NCI-H1694 treated with DMSO at 0.1 percent for 48 hours (cell line): ENCODE measurements around the gene VTI1A.

Source experiments
- DNase-seq: peaks from one replicate; lab custom pipeline; 2025; lab: John Stamatoyannopoulos, UW

VTI1A gene

GRCh38 chr10:112679392-112679791, 232.4 kb downstream of the VTI1A start:
- DNase-seq = no peak

GRCh38 chr10:112680586-112680985, 233.6 kb downstream of the VTI1A start:
- DNase-seq = no peak

DNA sequence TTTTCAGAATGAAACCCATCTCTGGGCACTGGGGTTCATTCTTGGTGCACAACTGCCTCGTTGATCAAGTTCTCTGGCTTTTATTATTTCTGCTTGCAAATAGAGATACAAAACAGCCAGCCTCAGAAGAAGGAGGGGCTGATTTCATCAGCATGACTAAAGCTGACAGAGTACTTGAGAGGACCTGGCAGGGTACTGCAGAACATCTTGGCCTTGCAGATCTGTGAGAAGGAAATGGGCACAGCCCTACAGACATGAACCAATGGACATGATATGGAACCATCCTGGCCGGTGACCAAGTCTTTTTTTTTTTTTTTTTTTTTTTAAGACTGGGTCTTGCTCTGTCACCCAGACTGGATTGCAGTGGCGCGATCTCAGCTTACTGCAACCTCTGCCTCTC, 240.6 kb downstream of the VTI1A start:
- DNase-seq = no peak

- DNase-seq = no peak
These were observed 242.5 kb downstream of the VTI1A start for GRCh38 chr10:112689327-112690072.

DNA sequence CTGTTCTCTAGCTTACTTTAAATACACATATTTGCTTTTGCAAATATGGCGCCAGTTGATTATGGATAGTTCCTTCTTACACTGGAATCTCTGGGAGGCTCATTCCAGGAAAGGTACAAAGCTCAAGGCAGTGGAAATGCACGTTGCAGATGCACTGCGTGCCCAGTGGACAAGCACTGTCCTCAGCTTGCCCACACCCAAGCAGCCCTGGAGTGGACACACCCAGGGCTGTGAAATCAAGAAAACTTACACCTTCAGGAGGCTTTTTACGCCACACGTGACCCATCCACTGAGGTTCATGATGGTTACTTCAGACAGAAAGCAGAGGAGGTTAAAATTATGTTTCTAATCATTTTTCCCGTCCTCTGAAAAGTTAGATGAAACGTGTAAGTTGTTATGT, 248.5 kb downstream of the VTI1A start:
- no peak for DNase-seq

- DNase-seq = no peak
These were observed 249.6 kb downstream of the VTI1A start for GRCh38 chr10:112696592-112696991.

DNA sequence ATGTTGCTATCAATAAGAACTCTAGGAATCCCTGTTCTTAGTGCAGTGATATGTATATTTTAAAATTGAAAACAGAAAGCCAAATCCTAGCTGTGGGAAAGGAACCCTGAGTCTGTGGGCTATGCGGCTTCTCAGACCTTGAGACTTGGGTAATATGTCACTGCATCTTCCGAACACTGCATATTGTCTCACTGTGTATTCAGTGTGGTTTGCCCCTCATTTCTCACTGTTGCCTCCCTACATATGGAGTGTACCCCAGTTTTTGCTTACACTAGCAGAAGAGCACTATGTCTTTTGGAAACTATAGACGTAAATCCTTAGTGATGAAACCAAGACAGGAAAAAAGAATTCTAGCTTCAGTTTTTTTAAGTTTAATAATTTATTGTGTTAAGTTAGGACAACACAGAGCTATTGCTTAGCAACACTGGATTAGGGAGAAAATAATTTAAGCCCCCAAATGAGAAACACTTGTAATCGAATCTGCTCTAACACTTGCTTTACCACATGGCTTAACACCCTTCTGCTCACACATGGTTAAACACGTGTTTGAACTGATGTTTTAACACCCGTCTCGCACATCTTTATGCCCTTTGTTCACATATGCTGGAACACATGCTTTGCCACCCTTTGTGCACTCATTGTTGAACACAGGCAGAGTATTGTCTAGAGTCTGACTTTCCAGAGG, 251.3 kb downstream of the VTI1A start:
- DNase-seq = no peak

- no peak for DNase-seq
These were observed 251.8 kb downstream of the VTI1A start for GRCh38 chr10:112698818-112699164.

GRCh38 chr10:112700215-112700671, 253.2 kb downstream of the VTI1A start:
- DNase-seq = no peak

- no peak for DNase-seq
These were observed 254.3 kb downstream of the VTI1A start for GRCh38 chr10:112701211-112701877.

GRCh38 chr10:112701878-112702255, 254.9 kb downstream of the VTI1A start:
- no peak for DNase-seq

GRCh38 chr10:112706577-112706976, 259.6 kb downstream of the VTI1A start:
- DNase-seq = no peak

DNA sequence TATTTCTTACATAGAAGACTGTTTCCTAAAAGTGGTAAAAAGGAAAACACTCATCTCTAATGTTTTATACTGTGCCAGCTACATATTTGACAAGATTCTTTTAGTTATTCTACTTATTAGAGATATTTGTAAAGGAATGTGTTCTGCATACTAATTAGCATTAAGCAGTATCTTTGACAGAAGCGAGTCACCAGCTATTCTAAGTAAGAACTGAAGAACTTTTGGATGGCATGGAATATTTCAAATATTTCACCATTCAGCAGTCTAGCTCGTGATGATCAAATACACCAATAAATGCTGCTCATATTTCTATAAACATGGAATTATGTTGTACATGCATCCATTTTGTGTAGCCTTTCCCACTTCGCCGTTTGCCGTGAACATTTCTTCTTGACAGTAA, 261.4 kb downstream of the VTI1A start:
- DNase-seq = no peak

DNA sequence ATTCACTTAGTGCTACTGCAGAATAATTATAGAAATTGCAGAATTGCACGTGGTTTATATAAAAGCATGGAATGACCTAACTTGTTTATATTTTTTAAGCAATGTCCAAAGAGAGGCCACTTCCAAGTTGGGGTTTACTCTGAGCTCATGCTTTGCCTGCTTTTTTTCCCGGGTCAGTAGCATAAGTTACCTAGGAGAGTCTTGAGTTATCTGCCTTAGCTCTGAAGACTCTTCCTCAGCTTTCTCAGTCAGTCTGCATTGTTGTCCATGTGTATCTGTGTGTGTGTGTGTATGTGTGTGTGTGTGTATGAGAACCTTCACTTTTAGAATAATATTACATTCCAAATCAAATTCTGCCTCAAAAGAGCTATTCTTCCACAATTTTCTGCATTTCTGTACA, 263.5 kb downstream of the VTI1A start:
- no peak for DNase-seq

- DNase-seq = no peak
These were observed 264.4 kb downstream of the VTI1A start for GRCh38 chr10:112711366-112711765.

DNA sequence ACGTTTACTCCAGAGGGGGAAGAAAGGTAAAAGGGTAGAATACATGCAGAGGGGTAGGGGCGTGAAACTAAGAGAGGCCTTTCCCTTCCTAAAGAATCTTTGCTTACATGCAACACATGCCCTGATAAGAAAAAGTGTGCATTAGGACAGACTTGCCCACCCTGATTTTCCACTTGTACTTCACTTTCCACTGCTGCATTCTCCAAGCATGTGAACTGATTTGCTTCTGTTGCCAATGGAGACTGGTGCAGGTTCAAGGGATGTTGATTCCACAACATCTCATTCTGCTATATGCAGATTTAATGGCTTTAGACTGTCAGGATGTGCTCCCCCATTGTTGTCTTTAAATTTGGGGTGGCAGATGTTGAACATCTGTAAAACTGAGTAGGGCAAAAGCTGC, 265.5 kb downstream of the VTI1A start:
- no peak for DNase-seq

- DNase-seq = no peak
These were observed 266.4 kb downstream of the VTI1A start for GRCh38 chr10:112713411-112713810.

DNA sequence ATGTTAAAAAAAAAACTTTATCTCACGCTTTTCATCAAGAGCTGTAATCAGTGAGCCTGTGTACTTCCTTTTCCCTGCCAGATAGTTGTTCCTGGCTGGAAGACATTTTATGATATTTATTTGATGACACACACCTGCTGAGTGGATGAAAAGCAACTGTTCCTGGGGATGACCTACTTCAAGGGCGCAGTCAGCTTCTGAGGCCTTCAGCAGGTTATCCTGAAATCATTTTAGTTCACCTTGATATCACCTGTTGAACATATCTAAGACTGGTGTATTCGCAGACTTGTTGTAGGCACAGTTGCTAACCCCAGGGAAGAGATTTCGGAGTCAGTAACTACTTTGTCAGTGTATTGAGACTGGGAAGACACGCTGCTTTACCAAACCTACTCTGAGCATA, 268.6 kb downstream of the VTI1A start:
- no peak for DNase-seq

GRCh38 chr10:112716076-112716475, 269.1 kb downstream of the VTI1A start:
- DNase-seq = no peak

GRCh38 chr10:112716924-112717413, 270.0 kb downstream of the VTI1A start:
- DNase-seq = no peak

DNA sequence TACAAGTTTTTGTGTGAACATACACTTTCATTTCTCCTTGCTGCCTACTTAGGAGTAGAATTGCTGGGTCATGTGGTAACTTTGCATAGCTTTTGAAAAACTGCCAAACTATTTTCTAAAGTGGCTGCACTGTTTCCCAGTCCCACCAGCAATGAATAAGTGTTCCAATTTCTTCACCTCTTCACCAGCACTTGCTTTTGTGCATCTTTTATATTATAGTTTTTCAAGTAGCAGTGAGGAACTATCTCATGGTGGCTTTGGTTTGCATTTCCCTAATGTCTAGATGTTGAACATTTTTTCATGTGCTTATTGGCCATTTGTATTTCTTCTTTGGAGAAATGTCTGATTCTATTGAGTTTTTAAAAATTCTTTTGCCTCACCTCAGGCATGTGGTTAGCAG, 273.2 kb downstream of the VTI1A start:
- no peak for DNase-seq

DNA sequence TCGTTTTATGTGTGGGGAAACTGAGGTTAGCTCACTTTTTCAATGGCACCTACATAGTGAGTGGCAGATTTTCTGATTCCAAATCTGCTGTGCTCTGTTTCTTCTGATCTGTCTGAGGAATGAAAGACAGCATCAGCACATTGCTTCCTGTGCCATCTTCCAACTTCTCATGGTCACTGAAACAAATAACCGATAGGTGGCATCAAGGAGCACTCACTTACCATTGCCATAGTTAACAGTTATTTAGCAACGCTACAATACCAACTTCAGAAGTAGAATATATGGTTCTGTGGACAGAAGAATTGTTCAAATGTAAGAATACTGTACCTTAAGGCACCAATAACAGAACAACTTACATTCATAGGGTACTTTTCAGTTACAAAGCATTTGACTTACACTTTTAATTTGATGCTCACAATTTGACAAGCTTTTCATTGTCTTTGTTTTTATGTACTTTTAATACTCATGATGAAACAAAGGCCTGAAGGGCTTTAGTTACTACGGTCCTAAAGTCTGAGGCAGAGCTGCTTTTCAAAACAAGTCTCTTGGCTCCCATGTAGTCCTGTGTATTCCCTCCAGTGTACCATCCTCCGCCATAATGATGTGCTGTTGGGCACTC, 274.2 kb downstream of the VTI1A start:
- no peak for DNase-seq

GRCh38 chr10:112722758-112723157, 275.7 kb downstream of the VTI1A start:
- no peak for DNase-seq
